ENCODE results near the gene ACTR1B. TPM values are rescaled to one million over a fixed set of nuclear protein-coding genes. Genes with fewer than 3 reads are reported as not detected.
"Not testable (repeated sequence)": the region's sequence is repeated elsewhere in the genome, so short reads cannot be mapped to it uniquely, and the experiment has no call there.

Gene ACTR1B
- 33.7 and 51.1 TPM in 2 replicates for total RNA-seq (2012; rRNA removed)

DNA sequence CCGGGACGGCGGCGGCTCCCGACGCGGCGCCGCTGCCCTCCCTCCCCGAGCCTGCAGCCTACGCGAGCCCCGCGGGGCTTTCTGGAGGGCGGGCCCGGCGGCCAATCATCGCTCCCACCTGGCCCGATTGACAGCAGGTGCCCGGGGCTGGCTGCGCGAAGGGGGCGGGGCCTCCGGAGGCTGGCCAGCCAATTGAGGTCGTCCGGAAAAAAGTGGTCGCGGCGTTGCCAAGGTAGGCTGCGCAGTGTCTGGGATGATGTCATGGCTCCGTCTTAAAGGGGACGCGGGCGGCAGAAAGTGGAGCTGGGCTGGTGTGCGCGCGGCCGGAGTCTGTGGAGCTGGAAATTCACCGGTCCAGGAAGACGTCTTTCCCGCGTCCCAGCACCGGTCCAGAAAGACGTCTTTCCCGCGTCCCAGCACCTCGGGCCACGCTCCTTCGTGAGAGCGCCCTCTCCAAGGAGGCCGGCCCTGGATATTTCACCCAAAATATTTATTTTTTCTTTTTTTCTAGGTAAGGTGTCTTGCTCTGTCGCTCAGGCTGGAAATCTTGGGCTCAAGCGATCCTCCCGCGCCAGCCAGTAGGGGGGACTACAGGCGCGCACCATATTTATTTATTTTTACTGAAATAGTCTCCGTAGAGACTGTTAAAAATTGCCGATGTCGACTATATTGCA lies at the start of gene ACTR1B:
ACTR1B (minus strand) TSS at position 83 of the 674 bp plus-strand sequence. CDS start 154 bp downstream, outside the sequence.
- Histone ChIP-seq H3K4me3 (ENCODE audit: low read length) (peak within 1 kb of the TSS; percentile 71), H3K36me3 (ENCODE audit: insufficient read depth, low read length) (peaks cover 6% of the 10 kb centered on the region), H3K4me2 (ENCODE audit: low read length) (peak within 1 kb of the TSS; percentile 91), H3K9me3 (replicated peaks; ENCODE audit: low read length) (no peaks in the 10 kb centered on the region), H3K9ac (ENCODE audit: low read depth, low read length) (peak within 1 kb of the TSS; percentile 93), H3K4me1 (ENCODE audit: control insufficient read depth, insufficient read depth, low read length) (peaks cover 29% of the 10 kb centered on the region), H3K27me3 (ENCODE audit: control insufficient read depth, insufficient read depth, low read length) (no peaks in the 10 kb centered on the region)

DNA sequence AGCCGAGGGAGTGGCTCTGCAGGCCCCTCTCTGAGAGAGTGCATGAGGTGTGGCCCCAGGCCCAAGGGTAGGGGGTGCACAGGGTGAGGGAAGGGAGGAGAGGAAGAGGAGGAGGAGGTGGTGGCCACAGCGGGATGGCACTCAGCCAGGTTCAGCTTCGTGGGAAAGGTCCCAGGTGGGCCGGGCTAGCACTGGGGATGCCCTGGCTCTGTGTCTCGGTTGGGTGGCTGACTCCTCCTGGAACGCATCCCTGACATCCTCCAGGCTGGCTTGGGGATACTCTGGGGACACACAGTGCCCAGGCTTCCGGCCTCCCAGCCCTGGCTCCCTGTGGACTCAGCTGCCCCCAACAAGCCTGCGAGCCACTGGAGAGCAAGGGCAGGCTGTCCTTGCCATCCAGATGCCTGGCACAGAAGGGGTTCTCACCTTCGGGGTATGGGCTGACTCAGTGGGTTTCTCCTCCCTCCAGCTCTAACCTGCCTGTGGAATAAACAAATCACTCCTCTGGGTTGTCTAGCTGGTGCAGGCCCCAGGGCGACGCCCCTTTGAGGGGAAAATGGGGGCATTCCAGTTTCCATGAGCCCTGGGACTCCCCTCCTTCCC lies 49.0 kb upstream of the ACTR1B start:
- Histone ChIP-seq H3K36me3 (ENCODE audit: insufficient read depth, low read length) (no peaks in the 10 kb centered on the region), H3K27me3 (ENCODE audit: control insufficient read depth, insufficient read depth, low read length) (peaks cover 27% of the 10 kb centered on the region), H3K4me3 (ENCODE audit: low read length) (no peak overlapping the region), H3K4me2 (ENCODE audit: low read length) (no peak overlapping the region), H3K9ac (ENCODE audit: low read depth, low read length) (no peak overlapping the region), H3K4me1 (ENCODE audit: control insufficient read depth, insufficient read depth, low read length) (no peaks in the 10 kb centered on the region), H3K9me3 (replicated peaks; ENCODE audit: low read length) (no peaks in the 10 kb centered on the region)

- H3K36me3 ChIP-seq (ENCODE audit: insufficient read depth, low read length); H3K4me1 ChIP-seq (ENCODE audit: control insufficient read depth, insufficient read depth, low read length); H3K4me3 ChIP-seq (ENCODE audit: low read length); H3K9me3 ChIP-seq (replicated peaks; ENCODE audit: low read length); H3K9ac ChIP-seq (ENCODE audit: low read depth, low read length); H3K4me2 ChIP-seq (ENCODE audit: low read length): not testable (repeated sequence)
- H3K27me3 ChIP-seq (ENCODE audit: control insufficient read depth, insufficient read depth, low read length): peaks cover 22% of the 10 kb centered on the region
Observed at GRCh38 chr2:97712175-97712574, 48.3 kb upstream of the ACTR1B start.

DNA sequence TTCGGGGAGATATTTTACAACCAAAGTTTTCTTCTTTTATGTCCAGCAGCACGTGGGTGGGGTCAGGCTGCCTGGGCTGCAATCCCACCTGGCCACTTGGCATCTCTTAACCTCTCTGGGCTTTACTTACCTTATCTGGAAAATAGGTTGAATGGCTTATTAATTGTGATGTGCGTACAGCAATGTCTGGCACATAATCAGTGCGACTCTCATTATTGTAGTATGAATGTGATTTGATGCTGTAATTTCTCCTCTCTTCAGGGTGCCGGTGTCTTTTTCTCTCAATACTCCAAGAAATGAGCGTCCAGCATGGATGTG lies 47.5 kb upstream of the ACTR1B start:
- Histone ChIP-seq H3K4me1 (ENCODE audit: control insufficient read depth, insufficient read depth, low read length) (no peaks in the 10 kb centered on the region), H3K9ac (ENCODE audit: low read depth, low read length) (no peak overlapping the region), H3K9me3 (replicated peaks; ENCODE audit: low read length) (no peaks in the 10 kb centered on the region), H3K4me3 (ENCODE audit: low read length) (no peak overlapping the region), H3K36me3 (ENCODE audit: insufficient read depth, low read length) (no peaks in the 10 kb centered on the region), H3K4me2 (ENCODE audit: low read length) (no peak overlapping the region), H3K27me3 (ENCODE audit: control insufficient read depth, insufficient read depth, low read length) (peaks cover 17% of the 10 kb centered on the region)

DNA sequence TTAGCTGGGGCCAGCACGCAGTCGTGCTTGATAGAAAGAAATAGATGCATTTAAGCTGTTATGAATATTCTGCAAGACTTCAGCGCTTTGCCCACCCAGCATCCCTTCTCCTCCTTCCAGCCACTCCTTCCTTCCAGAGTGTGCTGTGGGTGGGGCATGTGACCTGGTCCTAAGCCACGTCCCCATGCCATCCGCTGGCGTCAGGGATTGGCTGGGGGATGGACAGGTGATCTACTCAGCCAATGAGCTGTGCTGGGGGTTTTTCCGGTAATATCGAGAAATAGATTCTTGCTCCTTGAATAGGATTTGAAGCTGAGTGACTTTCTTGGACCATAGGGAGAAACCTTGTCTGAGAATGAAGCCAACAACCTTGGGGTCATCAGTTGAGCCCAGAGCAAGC lies 44.8 kb upstream of the ACTR1B start:
- Histone ChIP-seq H3K9me3 (replicated peaks; ENCODE audit: low read length) (no peaks in the 10 kb centered on the region), H3K27me3 (ENCODE audit: control insufficient read depth, insufficient read depth, low read length) (peaks cover 7% of the 10 kb centered on the region), H3K9ac (ENCODE audit: low read depth, low read length) (no peak overlapping the region), H3K36me3 (ENCODE audit: insufficient read depth, low read length) (no peaks in the 10 kb centered on the region), H3K4me3 (ENCODE audit: low read length) (no peak overlapping the region), H3K4me2 (ENCODE audit: low read length) (no peak overlapping the region), H3K4me1 (ENCODE audit: control insufficient read depth, insufficient read depth, low read length) (no peaks in the 10 kb centered on the region)

- H3K4me1 ChIP-seq (ENCODE audit: control insufficient read depth, insufficient read depth, low read length): no peaks in the 10 kb centered on the region
- H3K27me3 ChIP-seq (ENCODE audit: control insufficient read depth, insufficient read depth, low read length): peaks cover 7% of the 10 kb centered on the region
- no peak overlapping the region for H3K4me2 ChIP-seq (ENCODE audit: low read length)
- H3K9me3 ChIP-seq (replicated peaks; ENCODE audit: low read length): no peaks in the 10 kb centered on the region
- H3K4me3 ChIP-seq (ENCODE audit: low read length): no peak overlapping the region
- no peaks in the 10 kb centered on the region for H3K36me3 ChIP-seq (ENCODE audit: insufficient read depth, low read length)
- H3K9ac ChIP-seq (ENCODE audit: low read depth, low read length): no peak overlapping the region
Observed at GRCh38 chr2:97708048-97708380, 44.2 kb upstream of the ACTR1B start.

DNA sequence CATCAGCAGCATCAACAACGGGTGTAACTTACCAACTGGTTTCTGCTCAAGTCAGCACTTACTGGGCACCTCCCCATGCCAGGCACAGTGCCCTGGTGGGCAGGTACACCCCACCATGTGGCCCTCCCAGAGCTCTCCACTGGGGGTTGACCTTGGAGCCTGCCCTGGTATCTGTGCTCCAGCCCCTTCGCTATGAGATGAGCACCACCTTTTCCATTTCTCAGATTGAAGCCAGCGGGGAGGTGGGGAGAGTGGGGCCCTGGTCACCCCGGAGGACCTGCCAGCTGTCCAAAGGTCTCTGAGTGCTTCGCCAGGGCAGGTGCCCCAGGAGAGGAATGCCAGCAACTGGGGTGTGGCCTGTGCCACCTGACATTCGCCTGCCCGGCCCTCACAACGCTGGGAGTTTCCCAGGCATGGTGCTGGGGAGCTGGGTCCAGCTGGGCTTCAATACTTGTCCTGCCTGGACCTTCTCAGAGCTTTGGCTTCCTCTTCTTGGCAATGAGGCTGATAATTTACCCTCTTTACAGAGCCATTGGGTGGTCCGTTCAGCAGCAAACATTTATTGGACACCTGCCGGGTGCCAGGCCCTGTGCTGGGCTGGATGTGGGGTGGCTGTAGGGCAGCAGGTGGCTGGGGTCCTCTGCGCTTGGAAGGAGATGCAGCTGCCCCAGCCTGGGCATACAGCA lies 43.7 kb upstream of the ACTR1B start:
- Histone ChIP-seq H3K9ac (ENCODE audit: low read depth, low read length) (no peak overlapping the region), H3K36me3 (ENCODE audit: insufficient read depth, low read length) (no peaks in the 10 kb centered on the region), H3K27me3 (ENCODE audit: control insufficient read depth, insufficient read depth, low read length) (peaks cover 7% of the 10 kb centered on the region), H3K4me3 (ENCODE audit: low read length) (no peak overlapping the region), H3K4me1 (ENCODE audit: control insufficient read depth, insufficient read depth, low read length) (no peaks in the 10 kb centered on the region), H3K4me2 (ENCODE audit: low read length) (no peak overlapping the region), H3K9me3 (replicated peaks; ENCODE audit: low read length) (no peaks in the 10 kb centered on the region)

GRCh38 chr2:97706708-97707345 lies 43.0 kb upstream of the ACTR1B start:
- no peaks in the 10 kb centered on the region for H3K4me1 ChIP-seq (ENCODE audit: control insufficient read depth, insufficient read depth, low read length)
- H3K9ac ChIP-seq (ENCODE audit: low read depth, low read length): no peak overlapping the region

DNA sequence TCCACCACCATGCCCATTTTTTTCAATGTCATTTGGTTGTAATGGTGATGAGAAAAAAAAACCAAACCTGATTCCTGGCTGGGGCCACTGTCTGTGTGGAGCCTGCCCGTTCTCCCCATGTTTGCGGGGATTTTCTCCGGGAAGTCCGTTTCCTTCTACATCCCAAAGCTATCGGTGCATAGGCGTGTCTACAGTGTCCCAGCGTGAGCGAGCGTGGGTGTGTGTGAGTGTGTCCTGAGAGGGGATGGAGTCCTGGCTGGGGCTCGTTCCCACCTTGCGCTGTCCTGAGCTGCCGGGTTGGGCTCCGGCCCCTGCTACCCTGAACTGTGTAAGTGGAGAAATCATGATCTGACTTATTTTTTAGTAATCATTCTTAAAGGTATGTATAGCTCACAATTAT lies 42.3 kb upstream of the ACTR1B start:
- Histone ChIP-seq H3K9me3 (replicated peaks; ENCODE audit: low read length) (no peaks in the 10 kb centered on the region), H3K4me3 (ENCODE audit: low read length) (no peak overlapping the region), H3K36me3 (ENCODE audit: insufficient read depth, low read length) (no peaks in the 10 kb centered on the region), H3K9ac (ENCODE audit: low read depth, low read length) (no peak overlapping the region), H3K4me1 (ENCODE audit: control insufficient read depth, insufficient read depth, low read length) (peaks cover 4% of the 10 kb centered on the region), H3K4me2 (ENCODE audit: low read length) (no peak overlapping the region), H3K27me3 (ENCODE audit: control insufficient read depth, insufficient read depth, low read length) (peaks cover 7% of the 10 kb centered on the region)

More at GRCh38 chr2:97706708-97707345, 43.0 kb upstream of the ACTR1B start:
- Histone ChIP-seq H3K9me3 (replicated peaks; ENCODE audit: low read length) (no peaks in the 10 kb centered on the region), H3K4me3 (ENCODE audit: low read length) (no peak overlapping the region), H3K36me3 (ENCODE audit: insufficient read depth, low read length) (no peaks in the 10 kb centered on the region), H3K4me2 (ENCODE audit: low read length) (no peak overlapping the region), H3K27me3 (ENCODE audit: control insufficient read depth, insufficient read depth, low read length) (peaks cover 7% of the 10 kb centered on the region)

GRCh38 chr2:97704989-97705388 lies 41.1 kb upstream of the ACTR1B start:
- no peak overlapping the region for H3K4me3 ChIP-seq (ENCODE audit: low read length)
- peaks cover 4% of the 10 kb centered on the region for H3K4me1 ChIP-seq (ENCODE audit: control insufficient read depth, insufficient read depth, low read length)
- no peaks in the 10 kb centered on the region for H3K36me3 ChIP-seq (ENCODE audit: insufficient read depth, low read length)
- H3K9me3 ChIP-seq (replicated peaks; ENCODE audit: low read length): no peaks in the 10 kb centered on the region
- no peak overlapping the region for H3K4me2 ChIP-seq (ENCODE audit: low read length)
- no peak overlapping the region for H3K9ac ChIP-seq (ENCODE audit: low read depth, low read length)
- H3K27me3 ChIP-seq (ENCODE audit: control insufficient read depth, insufficient read depth, low read length): peaks cover 4% of the 10 kb centered on the region

DNA sequence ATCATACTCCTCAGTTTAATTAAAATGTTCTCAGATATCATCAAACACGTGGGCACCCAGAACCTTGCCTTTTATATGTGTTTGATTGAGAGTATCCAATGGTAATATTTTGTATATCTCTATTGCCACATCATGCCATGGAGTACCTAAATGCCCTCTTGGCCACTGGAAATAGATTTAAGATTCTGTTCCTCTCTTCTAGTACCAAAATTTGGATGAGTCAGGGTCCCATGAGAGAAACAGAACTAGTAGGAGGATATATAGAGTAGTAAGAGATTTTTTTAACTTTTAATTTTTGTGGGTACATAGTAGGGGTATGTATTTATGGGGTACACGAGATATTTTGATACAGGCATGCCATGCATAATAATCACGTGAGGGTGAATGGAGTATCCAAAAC lies 39.9 kb upstream of the ACTR1B start:
- Histone ChIP-seq H3K4me2 (ENCODE audit: low read length) (no peak overlapping the region), H3K4me3 (ENCODE audit: low read length) (no peak overlapping the region), H3K4me1 (ENCODE audit: control insufficient read depth, insufficient read depth, low read length) (peaks cover 4% of the 10 kb centered on the region), H3K36me3 (ENCODE audit: insufficient read depth, low read length) (no peaks in the 10 kb centered on the region), H3K9ac (ENCODE audit: low read depth, low read length) (no peak overlapping the region), H3K27me3 (ENCODE audit: control insufficient read depth, insufficient read depth, low read length) (peaks cover 4% of the 10 kb centered on the region), H3K9me3 (replicated peaks; ENCODE audit: low read length) (no peaks in the 10 kb centered on the region)
